ENCODE data around the gene ACSS2.
"Not testable (repeated sequence)": the region's sequence is repeated elsewhere in the genome, so short reads cannot be mapped to it uniquely, and the experiment has no call there.

ACSS2 gene

GRCh38 chr20:34875642-34876405 lies 588 bp upstream of the ACSS2 start:
- ATAC-seq: peak; percentile 80

DNA sequence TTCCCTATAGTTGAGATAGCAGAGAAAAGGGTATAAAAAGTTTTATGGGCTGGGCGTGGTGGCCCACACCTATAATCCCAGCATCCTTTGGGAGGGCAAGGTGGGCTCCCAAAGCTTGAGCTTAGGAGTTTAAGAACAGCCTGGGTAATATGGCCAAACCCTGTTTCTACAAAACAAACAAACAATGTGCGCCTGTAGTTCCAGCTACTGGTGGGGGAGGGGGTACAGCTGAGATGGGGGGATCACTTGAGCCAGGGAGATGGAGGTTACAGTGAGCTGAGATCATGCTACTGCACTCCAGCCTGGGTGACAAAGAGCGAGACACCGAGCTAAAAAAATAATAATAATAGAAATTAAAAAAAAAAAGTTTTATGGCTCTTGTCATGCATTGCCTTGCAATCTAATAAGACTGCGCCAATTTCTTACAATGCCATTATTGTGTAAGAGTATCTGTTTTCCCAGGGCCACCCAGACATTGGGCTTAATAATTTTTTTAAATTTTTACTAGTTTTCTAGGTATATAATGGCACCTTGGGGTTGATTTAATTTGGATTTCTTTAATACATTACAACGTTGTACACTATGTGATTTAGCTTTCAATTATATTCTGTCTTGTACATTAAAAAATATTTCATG lies 3.9 kb downstream of the ACSS2 start:
- no peak for ATAC-seq
- TF ChIP-seq ZFP30 (CRISPR knock-in tag; IDR thresholded peaks at IDR 0.05): no peak
- TF ChIP-seq ESRRG (CRISPR knock-in tag; IDR thresholded peaks at IDR 0.05): no peak
- no peak for TF ChIP-seq BACH2 (CRISPR knock-in tag; IDR thresholded peaks at IDR 0.05; ENCODE audit: borderline replicate concordance)
- no peak for TF ChIP-seq ZNF70 (CRISPR knock-in tag; IDR thresholded peaks at IDR 0.05)
- no peak for TF ChIP-seq CSDC2 (CRISPR knock-in tag; IDR thresholded peaks at IDR 0.05)
- no peak for TF ChIP-seq PPARA (CRISPR knock-in tag; IDR thresholded peaks at IDR 0.05; ENCODE audit: borderline replicate concordance)

More at GRCh38 chr20:34875642-34876405, 588 bp upstream of the ACSS2 start:
- TF ChIP-seq ISL1 (CRISPR knock-in tag; IDR thresholded peaks at IDR 0.05) (no peak), ZNF70 (CRISPR knock-in tag; IDR thresholded peaks at IDR 0.05) (peak; percentile 97)

GRCh38 chr20:34880971-34881370 lies 4.6 kb downstream of the ACSS2 start:
- ATAC-seq: not testable (repeated sequence)

DNA sequence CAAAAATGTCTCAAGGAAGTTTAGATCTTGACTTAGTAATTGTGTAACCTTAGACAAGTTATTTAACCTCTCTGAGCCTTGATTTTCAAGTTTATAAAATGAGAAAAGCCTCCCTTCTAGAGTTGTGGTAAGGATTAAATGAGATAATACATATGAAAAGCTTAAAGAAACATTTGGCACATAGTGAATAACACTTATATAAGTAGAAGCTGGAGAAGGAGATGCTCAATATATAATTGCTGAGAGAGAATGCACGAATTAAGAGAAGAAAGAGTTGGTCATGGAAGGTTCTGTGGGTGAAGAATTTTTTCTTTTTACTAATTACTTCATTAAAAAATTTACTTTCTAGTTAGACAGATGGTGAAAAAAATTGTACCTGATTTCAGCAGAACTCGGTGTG lies 5.3 kb downstream of the ACSS2 start:
- no peak for ATAC-seq
- TF ChIP-seq ARNTL (CRISPR knock-in tag; IDR thresholded peaks at IDR 0.05; ENCODE audit: borderline replicate concordance, low read depth) (no peak), ZNF8 (CRISPR knock-in tag; IDR thresholded peaks at IDR 0.05) (no peak), ZC3H10 (CRISPR knock-in tag; IDR thresholded peaks at IDR 0.05) (no peak), CSDC2 (CRISPR knock-in tag; IDR thresholded peaks at IDR 0.05) (no peak), SNAI2 (CRISPR knock-in tag; IDR thresholded peaks at IDR 0.05) (no peak), ISL1 (CRISPR knock-in tag; IDR thresholded peaks at IDR 0.05) (no peak), ZFP30 (CRISPR knock-in tag; IDR thresholded peaks at IDR 0.05) (no peak), BACH2 (CRISPR knock-in tag; IDR thresholded peaks at IDR 0.05; ENCODE audit: borderline replicate concordance) (no peak), ZNF565 (CRISPR knock-in tag; conservative IDR thresholded peaks at IDR 0.05; ENCODE audit: low read depth) (no peak), RARB (CRISPR knock-in tag; IDR thresholded peaks at IDR 0.05) (no peak), ESRRG (CRISPR knock-in tag; IDR thresholded peaks at IDR 0.05) (no peak), TOX (CRISPR knock-in tag; IDR thresholded peaks at IDR 0.05; ENCODE audit: borderline replicate concordance) (no peak), ZFP3 (CRISPR knock-in tag; IDR thresholded peaks at IDR 0.05) (no peak), GLIS3 (CRISPR knock-in tag; IDR thresholded peaks at IDR 0.05) (no peak), PPARA (CRISPR knock-in tag; IDR thresholded peaks at IDR 0.05; ENCODE audit: borderline replicate concordance) (no peak), ZNF70 (CRISPR knock-in tag; IDR thresholded peaks at IDR 0.05) (no peak)
- TF ChIP-seq, protein P1, sequence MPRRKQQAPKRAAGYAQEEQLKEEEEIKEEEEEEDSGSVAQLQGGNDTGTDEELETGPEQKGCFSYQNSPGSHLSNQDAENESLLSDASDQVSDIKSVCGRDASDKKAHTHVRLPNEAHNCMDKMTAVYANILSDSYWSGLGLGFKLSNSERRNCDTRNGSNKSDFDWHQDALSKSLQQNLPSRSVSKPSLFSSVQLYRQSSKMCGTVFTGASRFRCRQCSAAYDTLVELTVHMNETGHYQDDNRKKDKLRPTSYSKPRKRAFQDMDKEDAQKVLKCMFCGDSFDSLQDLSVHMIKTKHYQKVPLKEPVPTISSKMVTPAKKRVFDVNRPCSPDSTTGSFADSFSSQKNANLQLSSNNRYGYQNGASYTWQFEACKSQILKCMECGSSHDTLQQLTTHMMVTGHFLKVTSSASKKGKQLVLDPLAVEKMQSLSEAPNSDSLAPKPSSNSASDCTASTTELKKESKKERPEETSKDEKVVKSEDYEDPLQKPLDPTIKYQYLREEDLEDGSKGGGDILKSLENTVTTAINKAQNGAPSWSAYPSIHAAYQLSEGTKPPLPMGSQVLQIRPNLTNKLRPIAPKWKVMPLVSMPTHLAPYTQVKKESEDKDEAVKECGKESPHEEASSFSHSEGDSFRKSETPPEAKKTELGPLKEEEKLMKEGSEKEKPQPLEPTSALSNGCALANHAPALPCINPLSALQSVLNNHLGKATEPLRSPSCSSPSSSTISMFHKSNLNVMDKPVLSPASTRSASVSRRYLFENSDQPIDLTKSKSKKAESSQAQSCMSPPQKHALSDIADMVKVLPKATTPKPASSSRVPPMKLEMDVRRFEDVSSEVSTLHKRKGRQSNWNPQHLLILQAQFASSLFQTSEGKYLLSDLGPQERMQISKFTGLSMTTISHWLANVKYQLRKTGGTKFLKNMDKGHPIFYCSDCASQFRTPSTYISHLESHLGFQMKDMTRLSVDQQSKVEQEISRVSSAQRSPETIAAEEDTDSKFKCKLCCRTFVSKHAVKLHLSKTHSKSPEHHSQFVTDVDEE (CRISPR knock-in tag; IDR thresholded peaks at IDR 0.05): no peak
- TF ChIP-seq, protein P2, sequence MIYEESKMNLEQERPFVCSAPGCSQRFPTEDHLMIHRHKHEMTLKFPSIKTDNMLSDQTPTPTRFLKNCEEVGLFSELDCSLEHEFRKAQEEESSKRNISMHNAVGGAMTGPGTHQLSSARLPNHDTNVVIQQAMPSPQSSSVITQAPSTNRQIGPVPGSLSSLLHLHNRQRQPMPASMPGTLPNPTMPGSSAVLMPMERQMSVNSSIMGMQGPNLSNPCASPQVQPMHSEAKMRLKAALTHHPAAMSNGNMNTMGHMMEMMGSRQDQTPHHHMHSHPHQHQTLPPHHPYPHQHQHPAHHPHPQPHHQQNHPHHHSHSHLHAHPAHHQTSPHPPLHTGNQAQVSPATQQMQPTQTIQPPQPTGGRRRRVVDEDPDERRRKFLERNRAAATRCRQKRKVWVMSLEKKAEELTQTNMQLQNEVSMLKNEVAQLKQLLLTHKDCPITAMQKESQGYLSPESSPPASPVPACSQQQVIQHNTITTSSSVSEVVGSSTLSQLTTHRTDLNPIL (CRISPR knock-in tag; IDR thresholded peaks at IDR 0.05; ENCODE audit: low read depth): no peak
- TF ChIP-seq, protein P3, sequence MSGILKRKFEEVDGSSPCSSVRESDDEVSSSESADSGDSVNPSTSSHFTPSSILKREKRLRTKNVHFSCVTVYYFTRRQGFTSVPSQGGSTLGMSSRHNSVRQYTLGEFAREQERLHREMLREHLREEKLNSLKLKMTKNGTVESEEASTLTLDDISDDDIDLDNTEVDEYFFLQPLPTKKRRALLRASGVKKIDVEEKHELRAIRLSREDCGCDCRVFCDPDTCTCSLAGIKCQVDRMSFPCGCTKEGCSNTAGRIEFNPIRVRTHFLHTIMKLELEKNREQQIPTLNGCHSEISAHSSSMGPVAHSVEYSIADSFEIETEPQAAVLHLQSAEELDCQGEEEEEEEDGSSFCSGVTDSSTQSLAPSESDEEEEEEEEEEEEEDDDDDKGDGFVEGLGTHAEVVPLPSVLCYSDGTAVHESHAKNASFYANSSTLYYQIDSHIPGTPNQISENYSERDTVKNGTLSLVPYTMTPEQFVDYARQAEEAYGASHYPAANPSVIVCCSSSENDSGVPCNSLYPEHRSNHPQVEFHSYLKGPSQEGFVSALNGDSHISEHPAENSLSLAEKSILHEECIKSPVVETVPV (CRISPR knock-in tag; IDR thresholded peaks at IDR 0.05): no peak

- ATAC-seq: no peak
- TF ChIP-seq, protein P2 (CRISPR knock-in tag; IDR thresholded peaks at IDR 0.05; ENCODE audit: low read depth): no peak
- no peak for TF ChIP-seq GLIS3 (CRISPR knock-in tag; IDR thresholded peaks at IDR 0.05)
- TF ChIP-seq ZNF8 (CRISPR knock-in tag; IDR thresholded peaks at IDR 0.05): no peak
- TF ChIP-seq, protein P3 (CRISPR knock-in tag; IDR thresholded peaks at IDR 0.05): no peak
- TF ChIP-seq ESRRG (CRISPR knock-in tag; IDR thresholded peaks at IDR 0.05): no peak
- TF ChIP-seq, protein P4, sequence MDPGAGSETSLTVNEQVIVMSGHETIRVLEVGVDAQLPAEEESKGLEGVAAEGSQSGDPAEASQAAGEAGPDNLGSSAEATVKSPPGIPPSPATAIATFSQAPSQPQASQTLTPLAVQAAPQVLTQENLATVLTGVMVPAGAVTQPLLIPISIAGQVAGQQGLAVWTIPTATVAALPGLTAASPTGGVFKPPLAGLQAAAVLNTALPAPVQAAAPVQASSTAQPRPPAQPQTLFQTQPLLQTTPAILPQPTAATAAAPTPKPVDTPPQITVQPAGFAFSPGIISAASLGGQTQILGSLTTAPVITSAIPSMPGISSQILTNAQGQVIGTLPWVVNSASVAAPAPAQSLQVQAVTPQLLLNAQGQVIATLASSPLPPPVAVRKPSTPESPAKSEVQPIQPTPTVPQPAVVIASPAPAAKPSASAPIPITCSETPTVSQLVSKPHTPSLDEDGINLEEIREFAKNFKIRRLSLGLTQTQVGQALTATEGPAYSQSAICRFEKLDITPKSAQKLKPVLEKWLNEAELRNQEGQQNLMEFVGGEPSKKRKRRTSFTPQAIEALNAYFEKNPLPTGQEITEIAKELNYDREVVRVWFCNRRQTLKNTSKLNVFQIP (CRISPR knock-in tag; IDR thresholded peaks at IDR 0.05; ENCODE audit: borderline replicate concordance, low read depth): no peak
These were observed 6.8 kb downstream of the ACSS2 start for GRCh38 chr20:34883087-34883688.

Measured in SK-N-SH treated with all-trans-retinoic acid at 6 μM for 48 hours (cell line).